Naive thymus-derived CD8-positive, alpha-beta T cell (primary cell): ENCODE data around the gene RAPGEF5. TPM values are rescaled to one million over a fixed set of nuclear protein-coding genes. Genes with fewer than 3 reads are reported as not detected.
A peak's percentile ranks its signal among the peaks of the same experiment; 100 is the strongest.

ENCODE experiments used
- ATAC-seq, 2 donors: fragments of 150-1000 bp; cut with Tn5 transposase in 1 of 2; sonication (Bioruptor Pico), chemical (Tn5 transposase) in 1 of 2; 1 replicate in 1 of 2; 2 replicates in 1 of 2; pipeline ENCODE4 v1.10.0; 2021; ENCODE audit warnings: mild to moderate bottlenecking in 2 of 2, moderate library complexity in 2 of 2
- POLR2A ChIA-PET: fragments of 350-600 bp; sonication (Branson Sonifier 250); formaldehyde crosslinking; loops from one replicate; lab custom pipeline; 2021; ENCODE audit warnings: antibody characterized with exemption; lab: Charles Lee
- DNase-seq, 10 donors: peaks; one replicate each; pipeline versions ENCODE4 v3.0.0 to v3.0.0-alpha.2; 2020 to 2022
- H3K27ac Mint-ChIP-seq, 10 donors: one replicate each; pipeline ENCODE4 v1.8.0; 2020 to 2022; ENCODE audit warnings: mild to moderate bottlenecking in 10 of 10, mixed read lengths in 10 of 10, moderate library complexity in 4 of 10, inconsistent platforms in 1 of 10
- H3K27me3 Mint-ChIP-seq, 5 donors: one replicate each; pipeline ENCODE4 v1.8.0; 2021 to 2022; ENCODE audit warnings: mixed read lengths in 5 of 5
- H3K36me3 Mint-ChIP-seq, 3 donors: one replicate each; pipeline ENCODE4 v1.8.0; 2020 to 2022; ENCODE audit warnings: mixed read lengths in 3 of 3, mild to moderate bottlenecking in 2 of 3, inconsistent platforms in 1 of 3
- H3K4me1 Mint-ChIP-seq, 4 donors: one replicate each; pipeline ENCODE4 v1.8.0; 2021 to 2022; ENCODE audit warnings: mixed read lengths in 4 of 4
- H3K4me3 Mint-ChIP-seq, 10 donors: one replicate each; pipeline ENCODE4 v1.8.0; 2020 to 2022; ENCODE audit warnings: mild to moderate bottlenecking in 10 of 10, mixed read lengths in 10 of 10, moderate library complexity in 6 of 10, inconsistent platforms in 1 of 10
- H3K9me3 Mint-ChIP-seq, 9 donors: one replicate each; pipeline ENCODE4 v1.8.0; 2020 to 2022; ENCODE audit warnings: mixed read lengths in 9 of 9, mild to moderate bottlenecking in 3 of 9, inconsistent platforms in 1 of 9, moderate library complexity in 1 of 9
- polyA plus RNA-seq, 3 donors: library from polyadenylated mRNA; unstranded; fragments of 300-500 nt; fragmentation: Illumina TruSeq; gene quantifications; one replicate each; pipeline ENCODE4 v1.2.3, GENCODE V29; 2021
- total RNA-seq, 8 experiments: library from RNA in 2 of 8; stranded (reverse) in 2 of 8; gene quantifications; one replicate each; pipeline ENCODE4 v1.2.3 and lab custom pipeline; 2021 to 2026

The RAPGEF5 gene
- total and polyA plus RNA-seq, 5 experiments from 2014 or later: not detected

DNA sequence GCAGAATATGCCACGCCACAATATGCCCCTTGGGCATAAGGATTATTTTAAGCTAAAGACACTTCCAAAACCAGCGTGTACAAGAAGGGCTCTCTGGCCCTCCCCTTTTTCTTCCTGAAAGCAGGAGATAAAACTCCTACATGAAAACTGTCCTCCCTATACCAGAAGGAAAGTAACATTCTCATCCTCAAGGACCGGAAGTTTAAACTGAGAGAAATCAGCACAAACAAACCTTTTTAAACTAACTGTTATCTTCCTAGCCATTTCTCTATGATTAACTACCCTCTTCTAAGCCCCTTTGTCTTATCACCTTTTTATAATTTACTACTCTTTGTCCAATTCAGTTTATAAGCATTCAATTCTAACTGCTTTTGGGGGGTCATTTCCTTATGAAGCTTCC, 16.4 kb upstream of the RAPGEF5 start:
- Mint-ChIP-seq H3K4me1 (no peaks in the 10 kb centered on the region), H3K4me3 (no peak overlapping the region), H3K36me3 (no peaks in the 10 kb centered on the region), H3K27ac (no peak overlapping the region), H3K27me3 (peaks cover 0 to 2% (median 0%) of the 10 kb centered on the region in 5 donors), H3K9me3 (no peaks in the 10 kb centered on the region)
- ATAC-seq (no peak), DNase-seq (no peak)
- POLR2A ChIA-PET: no interaction called here

DNA sequence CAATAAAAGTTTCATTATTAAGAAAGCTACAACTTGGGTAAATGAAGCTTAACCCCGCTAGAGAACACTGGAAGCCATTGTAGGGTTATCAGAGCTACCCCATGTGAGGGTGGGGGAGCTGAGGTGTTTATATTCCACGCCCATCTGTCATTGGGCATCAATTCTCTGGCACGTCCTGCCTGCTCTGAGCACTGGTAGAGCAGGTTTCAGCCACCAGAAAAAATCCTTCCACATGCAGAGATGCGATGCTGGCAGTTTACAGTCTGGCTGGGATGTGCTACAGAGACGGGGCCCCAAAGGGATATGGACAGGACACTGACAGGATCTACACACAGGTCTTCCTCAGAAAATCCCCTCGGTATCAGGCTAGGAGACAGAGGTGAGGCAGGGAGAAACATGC, 15.9 kb upstream of the RAPGEF5 start:
- H3K27ac Mint-ChIP-seq: no peak overlapping the region
- H3K36me3 Mint-ChIP-seq: no peaks in the 10 kb centered on the region
- no peaks in the 10 kb centered on the region for H3K9me3 Mint-ChIP-seq
- POLR2A ChIA-PET: no interaction called here
- DNase-seq (no peak), ATAC-seq (no peak)
- H3K4me1 Mint-ChIP-seq: no peaks in the 10 kb centered on the region
- H3K27me3 Mint-ChIP-seq: peaks cover 0 to 2% (median 0%) of the 10 kb centered on the region in 5 donors
- no peak overlapping the region for H3K4me3 Mint-ChIP-seq

DNA sequence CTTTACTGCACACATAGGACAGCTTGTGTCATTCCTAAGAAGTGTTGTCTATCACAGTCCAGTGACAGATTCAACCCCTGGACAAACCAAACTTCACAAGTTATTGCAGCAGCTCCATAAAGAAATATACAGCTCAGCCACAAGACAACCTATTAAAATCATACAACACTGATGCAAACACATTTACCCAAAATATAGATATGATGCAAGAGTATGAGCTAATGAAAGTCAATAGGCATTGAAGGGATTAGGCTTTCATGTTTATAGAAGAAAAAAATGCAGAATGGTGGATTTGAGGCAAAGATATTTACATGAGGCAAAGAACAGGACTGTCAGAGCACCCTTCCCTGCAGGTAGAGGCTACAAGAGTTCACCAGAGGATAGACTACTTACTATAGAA, 14.9 kb upstream of the RAPGEF5 start:
- POLR2A ChIA-PET: no interaction called here
- H3K4me3 Mint-ChIP-seq: no peak overlapping the region
- no peak overlapping the region for H3K27ac Mint-ChIP-seq
- DNase-seq (no peak), ATAC-seq (no peak)
- H3K4me1 Mint-ChIP-seq: no peaks in the 10 kb centered on the region
- H3K36me3 Mint-ChIP-seq: no peaks in the 10 kb centered on the region
- H3K9me3 Mint-ChIP-seq: no peaks in the 10 kb centered on the region
- H3K27me3 Mint-ChIP-seq: peaks cover 0 to 2% (median 0%) of the 10 kb centered on the region in 5 donors

DNA sequence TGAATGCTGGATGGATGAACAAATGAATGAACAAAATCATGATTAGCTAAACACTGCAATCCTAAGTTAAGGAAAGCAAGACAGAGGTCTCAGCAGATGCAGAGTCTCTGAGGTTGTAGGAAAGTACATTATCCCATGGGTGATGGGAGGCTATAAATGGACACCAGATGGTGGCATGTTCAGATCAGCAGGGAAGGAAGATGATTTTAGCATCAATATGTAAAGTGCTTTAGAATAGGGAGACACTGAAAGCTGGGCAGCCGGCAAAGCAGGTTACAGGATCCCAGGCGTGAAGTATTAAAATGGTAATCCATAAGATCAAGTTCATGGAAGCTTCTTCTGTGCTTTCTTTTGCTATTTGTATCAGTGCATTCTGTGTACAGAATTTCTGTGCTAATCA, 7.9 kb upstream of the RAPGEF5 start:
- Mint-ChIP-seq H3K27me3 (peaks cover 0 to 5% (median 0%) of the 10 kb centered on the region in 5 donors), H3K4me1 (no peaks in the 10 kb centered on the region), H3K36me3 (no peaks in the 10 kb centered on the region), H3K4me3 (no peak overlapping the region), H3K9me3 (no peaks in the 10 kb centered on the region), H3K27ac (no peak overlapping the region)
- POLR2A ChIA-PET: no interaction called here
- DNase-seq (no peak), ATAC-seq (no peak)

DNA sequence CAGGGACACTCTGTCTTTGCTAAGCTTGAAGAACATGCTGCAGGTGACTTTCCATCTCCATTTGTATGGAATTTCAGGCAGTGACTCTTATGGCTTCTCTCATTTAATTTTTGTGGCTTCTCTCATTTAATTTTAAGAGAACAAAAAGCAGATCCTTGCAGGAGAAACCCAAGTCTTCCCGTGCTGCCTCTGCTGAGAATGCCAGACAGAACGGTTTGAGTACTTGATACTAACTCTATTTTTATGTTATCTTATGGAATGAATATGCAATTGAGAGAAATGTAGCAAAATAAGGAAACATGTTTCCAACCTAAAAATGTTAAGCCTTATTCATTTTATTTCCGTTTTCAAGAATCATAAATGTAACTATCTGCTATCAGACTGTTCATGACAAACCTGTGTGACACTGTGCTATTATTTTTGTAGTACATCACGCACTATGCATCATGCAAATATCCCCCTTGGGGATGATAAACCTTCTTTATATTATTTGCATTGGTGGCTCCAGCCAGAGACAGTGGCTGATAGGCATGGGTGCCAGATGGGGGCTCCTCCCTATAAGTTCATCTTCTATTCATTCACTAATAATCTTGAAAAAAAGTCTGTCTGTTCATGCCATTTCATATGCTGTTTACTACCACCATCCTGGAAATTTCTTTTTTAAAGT, 6.9 kb upstream of the RAPGEF5 start:
- H3K4me1 Mint-ChIP-seq: no peaks in the 10 kb centered on the region
- POLR2A ChIA-PET: no interaction called here

DNA sequence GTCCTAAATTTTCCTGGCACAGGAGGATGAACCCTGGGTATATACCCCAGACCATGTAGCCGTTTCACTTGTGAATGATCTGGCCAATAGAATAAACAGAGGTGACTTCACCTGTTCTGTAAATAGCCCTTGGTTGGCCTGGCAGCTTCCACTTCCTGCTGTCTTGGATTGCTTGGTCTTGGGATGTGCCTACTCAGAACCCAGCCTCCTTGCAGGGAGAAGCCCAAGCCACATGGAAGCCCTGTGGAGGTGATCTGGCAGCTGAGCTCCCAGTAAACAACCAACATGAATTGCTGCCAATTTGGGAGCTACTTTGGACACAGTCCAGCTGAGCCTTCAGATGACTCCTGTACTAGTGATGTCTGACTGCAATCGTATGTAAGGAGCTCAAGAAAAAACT, 4.8 kb upstream of the RAPGEF5 start:
- H3K4me1 Mint-ChIP-seq: peaks cover 0 to 6% (median 3%) of the 10 kb centered on the region in 4 donors
- no peak for ATAC-seq
- DNase-seq: no peak
- H3K9me3 Mint-ChIP-seq: no peaks in the 10 kb centered on the region
- peaks cover 0 to 2% (median 0%) of the 10 kb centered on the region in 3 donors for H3K36me3 Mint-ChIP-seq
- H3K27ac Mint-ChIP-seq: no peak overlapping the region
- peaks cover 11 to 21% (median 15%) of the 10 kb centered on the region in 5 donors for H3K27me3 Mint-ChIP-seq
- H3K4me3 Mint-ChIP-seq: no peak overlapping the region
- POLR2A ChIA-PET: no interaction called here

More for the DNA sequence above, 6.9 kb upstream of the RAPGEF5 start:
- Mint-ChIP-seq H3K9me3 (no peaks in the 10 kb centered on the region), H3K27me3 (peaks cover 0 to 5% (median 4%) of the 10 kb centered on the region in 5 donors), H3K36me3 (no peaks in the 10 kb centered on the region), H3K27ac (no peak overlapping the region), H3K4me3 (no peak overlapping the region)
- DNase-seq: no peak
- ATAC-seq: no peak

DNA sequence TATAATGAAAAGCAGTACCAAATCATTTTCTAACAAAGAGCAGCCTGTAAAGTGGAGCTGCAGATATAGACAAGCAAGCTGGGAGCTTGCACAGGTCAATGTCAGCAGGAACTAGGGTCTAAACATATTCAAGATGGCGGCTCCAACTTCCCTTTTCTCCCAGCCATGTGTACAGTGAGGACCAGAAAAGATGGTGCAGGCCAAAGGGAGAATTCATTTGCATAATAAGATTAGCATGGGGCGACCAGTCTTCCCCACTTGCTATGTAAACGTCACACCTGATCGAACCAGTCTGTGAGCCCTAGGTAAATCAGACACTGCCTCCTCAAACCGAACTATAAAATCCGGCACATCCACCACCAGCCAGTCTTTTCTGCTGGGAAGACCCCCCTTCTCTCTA, 4.4 kb upstream of the RAPGEF5 start:
- Mint-ChIP-seq H3K4me1 (peaks cover 0 to 6% (median 3%) of the 10 kb centered on the region in 4 donors), H3K4me3 (no peak overlapping the region), H3K36me3 (peaks cover 0 to 2% (median 0%) of the 10 kb centered on the region in 3 donors), H3K27me3 (peaks cover 11 to 21% (median 15%) of the 10 kb centered on the region in 5 donors), H3K9me3 (no peaks in the 10 kb centered on the region), H3K27ac (no peak overlapping the region)
- DNase-seq: no peak
- no peak for ATAC-seq
- POLR2A ChIA-PET: no interaction called here

DNA sequence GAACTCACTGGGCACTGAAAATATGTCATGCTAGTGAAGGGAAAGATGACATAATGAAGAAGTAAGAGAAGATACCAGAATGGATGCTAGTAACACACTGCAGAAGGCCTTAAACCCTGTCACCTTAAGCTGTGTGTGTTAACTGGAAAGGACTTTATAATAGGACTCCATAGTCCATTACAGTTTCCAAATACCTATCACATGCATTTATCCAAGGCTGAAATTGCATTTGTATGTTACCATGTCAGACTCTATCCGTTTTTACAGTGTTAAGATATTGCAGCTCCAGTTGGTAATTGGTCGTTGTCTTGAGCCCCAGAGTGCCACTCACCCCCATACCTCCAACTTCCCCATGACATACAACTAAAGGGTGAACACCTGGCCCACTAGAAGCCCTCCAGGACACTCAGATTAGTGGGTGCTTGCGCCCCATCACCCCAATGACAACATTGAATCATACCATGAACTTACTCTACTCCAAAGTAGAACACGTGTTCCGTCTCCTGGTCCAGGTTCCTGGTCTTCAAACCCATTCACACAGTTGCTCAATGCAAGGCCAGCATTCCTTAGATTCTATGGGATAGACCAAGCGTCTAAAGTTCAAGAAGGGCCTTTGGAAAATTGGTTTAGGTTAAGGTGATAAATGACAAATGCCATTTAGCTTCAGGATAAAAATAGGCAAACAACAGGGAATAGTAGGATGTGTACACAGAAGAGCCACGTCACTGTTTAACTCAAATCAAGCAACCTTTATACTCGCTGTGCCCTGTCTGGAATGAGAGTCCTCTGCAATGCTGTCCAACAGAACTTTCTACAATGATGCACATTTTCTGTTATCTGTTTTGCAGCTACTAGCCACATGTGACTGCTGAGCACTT, 2.1 kb upstream of the RAPGEF5 start:
- Mint-ChIP-seq H3K9me3 (peaks cover 0 to 9% (median 0%) of the 10 kb centered on the region in 9 donors), H3K4me3 (peak overlapping the region in 1 of 10 donors; percentile 43), H3K36me3 (peaks cover 0 to 11% (median 2%) of the 10 kb centered on the region in 3 donors), H3K4me1 (peaks cover 1 to 15% (median 8%) of the 10 kb centered on the region in 4 donors), H3K27ac (no peak overlapping the region), H3K27me3 (peaks cover 22 to 41% (median 29%) of the 10 kb centered on the region in 5 donors)
- no peak for ATAC-seq
- no peak for DNase-seq
- POLR2A ChIA-PET: no interaction called here

DNA sequence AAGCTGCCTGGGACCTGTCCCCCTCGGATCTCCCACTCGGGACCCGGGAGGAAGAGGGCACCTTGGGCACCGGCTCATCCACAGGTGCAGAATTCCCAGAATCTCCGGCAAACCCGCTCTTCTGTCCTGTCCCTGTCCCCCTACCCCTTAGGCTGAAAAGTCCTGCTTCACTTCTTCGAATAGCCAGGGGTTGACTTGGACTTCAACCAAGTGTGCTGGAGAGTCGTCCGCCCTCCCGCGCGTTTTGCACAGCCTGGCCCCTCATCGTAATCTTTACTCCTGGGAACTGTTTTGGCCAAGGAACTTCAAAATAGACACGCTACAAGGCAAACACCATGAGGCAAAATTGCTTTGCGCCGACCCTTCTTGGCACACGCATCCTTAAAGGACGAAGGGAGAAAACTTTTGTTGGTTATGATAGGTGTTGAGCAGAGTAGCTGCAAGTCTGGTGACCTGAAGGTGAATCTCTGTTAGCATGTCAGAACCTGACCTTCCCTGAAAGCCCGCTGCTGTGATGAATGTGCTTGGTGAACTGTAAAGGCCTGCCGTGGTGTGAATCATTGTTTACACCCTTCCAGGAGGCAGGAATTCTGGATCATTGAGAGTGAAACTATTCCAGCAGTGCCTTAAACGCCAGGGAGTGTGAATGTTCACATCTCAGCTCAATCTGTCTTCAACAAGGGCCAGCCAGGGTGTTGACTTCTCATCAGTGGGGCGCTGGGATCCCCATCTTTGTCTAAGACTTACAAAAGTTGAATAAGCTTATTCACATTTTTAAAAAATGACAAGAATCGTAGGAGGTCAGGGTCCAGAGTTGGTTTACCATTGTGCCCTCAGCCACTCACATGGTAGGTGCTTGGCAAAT, 589 bp upstream of the RAPGEF5 start:
- POLR2A ChIA-PET: no interaction called here
- Mint-ChIP-seq H3K36me3 (peaks cover 0 to 15% (median 2%) of the 10 kb centered on the region in 3 donors), H3K9me3 (peaks cover 0 to 18% (median 3%) of the 10 kb centered on the region in 9 donors), H3K27me3 (peaks cover 22 to 43% (median 30%) of the 10 kb centered on the region in 5 donors), H3K27ac (no peak overlapping the region), H3K4me3 (peak overlapping the region; percentile 64 to 79 (median 76)), H3K4me1 (peaks cover 1 to 15% (median 8%) of the 10 kb centered on the region in 4 donors)
- no peak for DNase-seq
- ATAC-seq: no peak

DNA sequence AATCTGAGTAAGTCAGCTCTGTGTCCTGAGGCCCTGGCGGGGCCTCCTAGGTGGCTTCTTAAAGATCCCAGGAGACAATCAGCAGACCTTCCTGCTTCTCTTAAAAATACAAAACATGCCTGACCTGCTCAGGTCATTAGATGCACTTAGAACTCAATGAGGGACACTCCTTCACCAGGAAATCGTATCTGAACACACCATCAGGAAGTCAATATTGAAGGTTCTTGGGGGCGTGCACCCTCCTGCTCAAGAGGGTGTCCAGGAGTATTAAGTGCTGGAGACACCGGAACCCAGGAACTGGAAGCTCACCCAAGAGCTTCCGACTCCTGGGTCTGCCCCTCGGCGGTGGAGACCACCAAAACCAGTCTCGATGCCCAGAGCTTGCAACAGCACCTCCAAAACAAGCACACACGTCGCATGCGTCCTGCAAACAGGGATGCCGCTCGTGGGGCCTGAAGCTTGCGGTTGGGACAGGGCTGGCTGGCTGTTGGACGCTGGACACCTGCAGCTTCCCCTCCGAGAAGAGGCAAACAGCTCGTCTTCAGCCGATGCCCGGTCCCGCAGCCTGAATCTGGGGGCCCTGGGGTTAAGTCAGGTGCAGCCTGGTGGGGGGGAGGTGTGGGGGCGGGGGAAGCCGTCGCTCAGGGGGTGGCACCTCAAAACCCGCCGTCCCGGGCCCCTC, 803 bp downstream of the RAPGEF5 start:
- Mint-ChIP-seq H3K4me3 (peak overlapping the region; percentile 10 to 81 (median 54)), H3K9me3 (peaks cover 0 to 19% (median 3%) of the 10 kb centered on the region in 9 donors), H3K36me3 (peaks cover 0 to 15% (median 2%) of the 10 kb centered on the region in 3 donors), H3K4me1 (peaks cover 1 to 18% (median 8%) of the 10 kb centered on the region in 4 donors), H3K27me3 (peaks cover 22 to 53% (median 37%) of the 10 kb centered on the region in 5 donors), H3K27ac (no peak overlapping the region)
- ATAC-seq: no peak
- DNase-seq: no peak
- POLR2A ChIA-PET: no interaction called here

DNA sequence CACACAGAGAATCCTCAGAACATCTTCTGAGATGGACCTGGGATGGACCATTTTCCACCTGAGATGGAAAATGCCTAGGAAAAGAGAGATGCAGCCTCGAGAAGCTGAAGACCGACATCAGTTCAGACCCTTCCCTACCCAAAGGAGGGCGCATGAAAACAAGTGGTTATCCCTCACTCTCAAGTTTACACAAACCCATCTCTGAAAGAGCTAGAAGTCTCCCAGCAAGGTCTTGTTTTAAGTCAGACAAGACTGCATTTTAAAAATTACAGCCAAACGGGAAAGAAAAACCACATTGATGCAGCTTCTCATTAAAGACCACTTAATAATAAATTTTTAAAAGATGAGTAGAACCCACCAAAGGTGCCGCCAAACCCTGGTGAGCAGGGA, 1.3 kb downstream of the RAPGEF5 start:
- H3K27ac Mint-ChIP-seq: no peak overlapping the region
- ATAC-seq: no peak
- H3K4me3 Mint-ChIP-seq: peak overlapping the region in 9 of 10 donors; percentile 43 to 81 (median 57)
- H3K27me3 Mint-ChIP-seq: peaks cover 22 to 55% (median 37%) of the 10 kb centered on the region in 5 donors
- peaks cover 0 to 15% (median 2%) of the 10 kb centered on the region in 3 donors for H3K36me3 Mint-ChIP-seq
- POLR2A ChIA-PET: no interaction called here
- H3K9me3 Mint-ChIP-seq: peaks cover 0 to 19% (median 3%) of the 10 kb centered on the region in 9 donors
- DNase-seq: no peak
- H3K4me1 Mint-ChIP-seq: peaks cover 1 to 23% (median 8%) of the 10 kb centered on the region in 4 donors

DNA sequence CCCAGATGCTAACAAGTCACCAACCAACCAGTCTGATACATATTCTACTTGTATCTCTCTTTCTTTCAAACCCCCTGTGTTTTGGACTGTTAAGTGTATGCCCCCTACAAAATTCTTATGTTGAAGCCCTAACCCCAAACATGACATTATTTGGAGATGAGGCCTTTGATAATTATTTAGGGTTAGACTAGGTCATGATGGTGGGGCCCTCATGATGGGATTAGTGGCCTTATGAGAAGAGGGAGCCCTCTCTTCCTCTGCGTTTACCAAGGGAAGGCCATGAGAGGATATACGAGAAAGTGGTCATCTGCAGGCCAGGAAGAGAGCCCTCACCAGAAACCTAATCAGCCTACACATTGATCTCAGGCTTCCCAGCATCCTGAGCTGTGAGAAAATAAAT, 2.5 kb downstream of the RAPGEF5 start:
- ATAC-seq: no peak
- Mint-ChIP-seq H3K9me3 (peaks cover 0 to 19% (median 3%) of the 10 kb centered on the region in 9 donors), H3K4me1 (peaks cover 1 to 23% (median 8%) of the 10 kb centered on the region in 4 donors), H3K27ac (no peak overlapping the region), H3K36me3 (peaks cover 0 to 15% (median 2%) of the 10 kb centered on the region in 3 donors), H3K4me3 (no peak overlapping the region), H3K27me3 (peaks cover 22 to 55% (median 37%) of the 10 kb centered on the region in 5 donors)
- no peak for DNase-seq
- POLR2A ChIA-PET: no interaction called here
